Aorta (tissue), 5 donors: ENCODE results near the gene BLVRB. TPM values are rescaled to one million over a fixed set of nuclear protein-coding genes. Genes with fewer than 3 reads are reported as not detected.
"Not testable (repeated sequence)": the region's sequence is repeated elsewhere in the genome, so short reads cannot be mapped to it uniquely, and the experiment has no call there.

Source experiments
- ATAC-seq: fragments of 200-7000 bp; cut with Tn5 transposase; one replicate; pipeline ENCODE4 v1.9.1; 2022; ENCODE audit warnings: moderate library complexity; ENCODE audit not compliant: low FRiP score
- DNase-seq, 2 donors: peaks; one replicate each; pipeline ENCODE4 v3.0.0-alpha.2; 2020
- H3K27ac ChIP-seq, 2 donors: one replicate each; pipeline ENCODE4 v1.5.1; 2013; ENCODE audit warnings: low read length in 2 of 2, mild to moderate bottlenecking in 2 of 2, moderate library complexity in 2 of 2, control low read depth in 1 of 2, inconsistent platforms in 1 of 2, low read depth in 1 of 2
- H3K27me3 ChIP-seq, 2 donors: one replicate each; pipeline ENCODE4 v1.6.1; 2013; ENCODE audit warnings: control low read depth in 1 of 2, low read length in 1 of 2, mild to moderate bottlenecking in 1 of 2, moderate library complexity in 1 of 2; ENCODE audit not compliant: insufficient read depth in 2 of 2, control insufficient read depth in 1 of 2
- H3K36me3 ChIP-seq, 2 donors: one replicate each; pipeline ENCODE4 v1.6.1; 2013; ENCODE audit warnings: control low read depth in 1 of 2, low read length in 1 of 2, mild to moderate bottlenecking in 1 of 2; ENCODE audit not compliant: insufficient read depth in 2 of 2, control insufficient read depth in 1 of 2
- H3K4me1 ChIP-seq, 2 donors: one replicate each; pipeline ENCODE4 v1.6.1; 2013; ENCODE audit warnings: low read length in 2 of 2, control low read depth in 1 of 2, mild to moderate bottlenecking in 1 of 2, moderate library complexity in 1 of 2; ENCODE audit not compliant: insufficient read depth in 2 of 2, control insufficient read depth in 1 of 2
- H3K4me3 ChIP-seq, 2 donors: one replicate each; pipeline ENCODE4 v1.5.1; 2013; ENCODE audit warnings: low read length in 2 of 2, control low read depth in 1 of 2, mild to moderate bottlenecking in 1 of 2
- H3K9me3 ChIP-seq: one replicate; pipeline ENCODE4 v1.6.1; 2013; ENCODE audit warnings: mild to moderate bottlenecking, low read length; ENCODE audit not compliant: control insufficient read depth
- WGBS, 2 donors: extraction: QIAGEN DNeasy Blood & Tissue Kit; methylation state at CpG; one replicate each; pipeline ENCODE4 v1.1.7; 2013; 5-methylcytosine and 5-hydroxymethylcytosine counted together
- intact Hi-C, 2 donors: fragments of 100-400 bp; cut with DNase I; formaldehyde crosslinking; loops; one replicate each; pipeline versions ENCODE4 v1.14.2 to v1.15.0; 2022
- polyA plus RNA-seq, 2 donors: library from polyadenylated mRNA; stranded (reverse); fragments of 200-250 nt; gene quantifications; one replicate each; pipeline ENCODE4 v1.2.3, GENCODE V29; 2013
- total RNA-seq, 2 donors: library from RNA; stranded (reverse); fragmentation: NEBNext Ultra II Directional; extraction: Animal tissue kit (Norgen Biotek cat#: 25700); gene quantifications; one replicate each; pipeline ENCODE4 v1.2.1, GENCODE V29; 2021
- donor health status: healthy with polysubstance abuse.
- donor health status: Bipolar disorder and iron deficiency.
- donor health status: DM: no; HTN: no; CAD: no.
- donor health status: DM: no; HTN: no; CAD: no.
- donor health status: DM: yes; HTN: yes; CAD: no.

BLVRB gene
- total and polyA plus RNA-seq, 4 donors: 72.3 to 134 (median 87.0) TPM

DNA sequence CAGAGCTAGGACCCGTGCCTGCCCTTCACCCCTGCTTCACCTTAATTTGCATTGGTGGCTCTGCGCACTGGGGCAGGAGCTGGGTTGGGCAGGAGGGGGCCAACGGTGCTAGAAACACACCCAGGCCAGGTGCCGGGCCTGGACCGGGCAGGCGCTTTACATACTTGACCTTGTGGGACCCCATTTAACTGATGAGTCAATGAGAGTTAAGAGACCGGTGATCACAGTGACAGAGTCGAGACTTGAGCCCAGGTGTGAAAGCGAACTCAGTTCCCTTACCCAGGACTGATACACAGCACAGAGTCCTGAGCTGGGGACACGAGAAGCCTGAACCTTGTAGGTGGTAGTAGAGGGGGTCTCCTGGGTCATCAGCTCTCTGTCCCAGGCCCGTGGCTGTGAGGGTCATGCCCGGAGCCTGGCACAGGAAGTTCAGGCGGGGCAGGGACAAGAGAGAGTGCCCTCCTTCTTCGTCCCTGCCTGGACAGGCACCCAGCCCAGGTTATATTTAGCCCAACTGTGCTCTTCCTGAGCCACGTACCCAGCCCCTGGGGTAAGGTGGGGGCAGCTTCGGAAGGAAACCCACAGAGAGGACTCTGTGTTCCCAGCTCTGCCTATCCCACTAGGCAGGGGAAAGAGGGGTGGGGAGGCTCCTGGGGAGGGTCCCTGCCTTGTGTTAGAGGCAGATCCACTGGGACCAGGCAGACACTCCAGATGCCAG lies 54.3 kb downstream of the BLVRB start:
- no peaks in the 10 kb centered on the region for H3K27me3 ChIP-seq
- no peak overlapping the region for H3K27ac ChIP-seq
- H3K4me1 ChIP-seq: no peaks in the 10 kb centered on the region
- H3K9me3 ChIP-seq: no peaks in the 10 kb centered on the region
- no peak overlapping the region for H3K4me3 ChIP-seq
- DNase-seq: no peak
- peak; percentile 19 for ATAC-seq
- intact Hi-C loops: no loop called here
- 57 to 58% methylated on average over 16 of the region's 16 CpGs for WGBS, 2 donors
- H3K36me3 ChIP-seq: no peaks in the 10 kb centered on the region

DNA sequence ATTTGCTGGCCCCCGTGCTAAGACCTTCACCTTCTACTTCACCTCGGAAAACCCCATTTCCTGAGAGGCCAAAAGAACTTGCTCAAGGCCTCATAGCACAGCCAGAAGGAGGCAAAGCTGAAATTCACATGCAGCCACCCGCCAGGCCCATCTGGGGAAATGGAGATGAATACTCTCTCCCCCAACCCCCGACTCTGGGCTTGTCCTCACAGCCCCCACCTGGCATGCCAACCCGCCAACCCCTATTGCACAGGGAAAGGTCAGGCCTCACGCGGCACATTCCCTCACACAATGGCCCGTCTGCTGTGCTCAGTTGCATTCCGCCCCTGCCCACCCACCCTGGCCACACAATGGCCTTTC lies 55.5 kb downstream of the BLVRB start:
- ATAC-seq (no peak), DNase-seq (no peak)
- WGBS, 2 donors: 83 to 84% methylated on average over 9 of the region's 9 CpGs
- H3K9me3 ChIP-seq: no peaks in the 10 kb centered on the region
- H3K4me1 ChIP-seq: no peaks in the 10 kb centered on the region
- no peak overlapping the region for H3K27ac ChIP-seq
- H3K4me3 ChIP-seq: no peak overlapping the region
- intact Hi-C loops: no loop called here
- no peaks in the 10 kb centered on the region for H3K36me3 ChIP-seq
- no peaks in the 10 kb centered on the region for H3K27me3 ChIP-seq

GRCh38 chr19:40408598-40408925 lies 57.0 kb downstream of the BLVRB start:
- WGBS, 2 donors: 76 to 80% methylated on average over 8 of the region's 8 CpGs
- H3K27me3 ChIP-seq, H3K4me1 ChIP-seq, DNase-seq, intact Hi-C loops, H3K4me3 ChIP-seq, H3K36me3 ChIP-seq, ATAC-seq, H3K9me3 ChIP-seq, H3K27ac ChIP-seq: not testable (repeated sequence)

GRCh38 chr19:40407714-40408597 lies 57.6 kb downstream of the BLVRB start:
- no peaks in the 10 kb centered on the region for H3K36me3 ChIP-seq
- no peaks in the 10 kb centered on the region for H3K4me1 ChIP-seq
- 62 to 67% methylated on average over 22 of the region's 22 CpGs for WGBS, 2 donors
- no peak overlapping the region for H3K4me3 ChIP-seq
- DNase-seq (no peak), ATAC-seq (no peak)
- H3K27ac ChIP-seq: no peak overlapping the region
- H3K27me3 ChIP-seq: no peaks in the 10 kb centered on the region
- intact Hi-C loops: no loop called here
- no peaks in the 10 kb centered on the region for H3K9me3 ChIP-seq

GRCh38 chr19:40403262-40403984 lies 62.1 kb downstream of the BLVRB start:
- intact Hi-C loops: loop anchor here in 1 of 2 donors (2.0 to 5.0 kb wide), 2 partner anchors 41 to 56 kb away; partner anchors contain the start of genes C19orf47, PLD3 and SERTAD3
- Histone ChIP-seq H3K9me3 (no peaks in the 10 kb centered on the region), H3K4me1 (no peaks in the 10 kb centered on the region), H3K4me3 (peak overlapping the region; percentile 39 to 44), H3K27me3 (no peaks in the 10 kb centered on the region), H3K36me3 (no peaks in the 10 kb centered on the region), H3K27ac (peak overlapping the region in 1 of 2 donors; percentile 69)
- 0 to 1% methylated on average over 35 to 41 of the region's 41 CpGs for WGBS, 2 donors
- ATAC-seq: peak; percentile 94
- peak; percentile 96 to 98 for DNase-seq

DNA sequence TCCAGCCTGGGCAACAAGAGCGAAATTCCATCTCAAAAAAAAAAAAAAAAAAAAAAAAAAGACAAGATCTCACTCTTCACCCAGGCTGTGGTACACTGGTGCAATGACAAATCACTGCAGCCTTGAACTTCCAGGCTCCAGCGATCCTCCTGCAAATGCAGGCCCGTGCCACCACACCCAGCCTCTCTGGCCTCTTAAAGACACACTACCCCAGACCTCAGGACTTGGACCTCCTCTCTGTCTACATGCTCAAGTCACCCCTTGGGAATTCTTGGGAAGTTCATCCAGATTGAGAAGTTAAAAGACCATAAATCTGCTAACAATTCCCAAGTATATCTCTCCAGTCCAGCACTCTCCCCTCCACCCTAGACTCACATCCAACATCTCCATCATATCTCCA lies 65.0 kb downstream of the BLVRB start:
- ATAC-seq (no peak), DNase-seq (no peak)
- Histone ChIP-seq H3K4me3 (no peak overlapping the region), H3K36me3 (no peaks in the 10 kb centered on the region), H3K27ac (no peak overlapping the region), H3K9me3 (no peaks in the 10 kb centered on the region), H3K4me1 (no peaks in the 10 kb centered on the region), H3K27me3 (no peaks in the 10 kb centered on the region)
- 34 to 54% methylated on average over 2 to 3 of the region's 3 CpGs for WGBS, 2 donors
- intact Hi-C loops: loop anchor here in 1 of 2 donors (5.0 kb wide), 1 partner anchor 53 kb away; the partner anchor contains the start of genes C19orf47 and PLD3

GRCh38 chr19:40398417-40399131 lies 67.0 kb downstream of the BLVRB start:
- DNase-seq: no peak
- no peaks in the 10 kb centered on the region for H3K36me3 ChIP-seq
- H3K4me1 ChIP-seq: no peaks in the 10 kb centered on the region
- no peak overlapping the region for H3K4me3 ChIP-seq
- WGBS, 2 donors: 56 to 61% methylated on average over 49 of the region's 49 CpGs
- H3K27ac ChIP-seq: no peak overlapping the region
- intact Hi-C loops: no loop called here
- H3K27me3 ChIP-seq: no peaks in the 10 kb centered on the region
- no peak for ATAC-seq
- no peaks in the 10 kb centered on the region for H3K9me3 ChIP-seq
